HCT116 (cell line): ENCODE measurements around the gene TFDP1. TPM values are rescaled to one million over a fixed set of nuclear protein-coding genes. Genes with fewer than 3 reads are reported as not detected.

Source experiments
- ATAC-seq: fragments of 200-7000 bp; cut with Tn5 transposase; 2 replicates; pipeline ENCODE4 v1.9.1; 2020; ENCODE audit warnings: mild to moderate bottlenecking, moderate library complexity
- BruUV-seq: library from RNA; stranded (reverse); fragments of 400-500 nt; replicated peaks from 2 replicates; lab custom pipeline; 2021; lab: Mats Ljungman, UMichigan
- CTCF ChIA-PET: fragments of 300-600 bp; sonication (Branson Sonifier 250); formaldehyde crosslinking; loops from one replicate; lab custom pipeline; 2021; ENCODE audit warnings: antibody characterized with exemption; lab: Charles Lee
- POLR2A ChIA-PET: fragments of 300-600, 350-600 bp; sonication (Branson Sonifier 250); formaldehyde crosslinking; loops from one replicate; lab custom pipeline; 2021; ENCODE audit warnings: antibody characterized with exemption; lab: Charles Lee
- RAD21 ChIA-PET, 2 experiments: fragments of 300-600 bp; sonication (Branson Sonifier 250); formaldehyde crosslinking; loops; one replicate each; lab custom pipeline; 2023; ENCODE audit warnings: low total read pairs in 2 of 2; ENCODE audit not compliant: uncharacterized antibody in 2 of 2, unreplicated experiment in 2 of 2, low non-redundant PET in 1 of 2; lab: Charles Lee
- DNase-seq: peaks from one replicate; pipeline ENCODE4 v3.0.0-alpha.2; 2010; ENCODE audit warnings: low read depth, low spot score
- H2AFZ ChIP-seq: fragments of 200-600 bp; shearing (Covaris generic), sonication (generic); 2 replicates; pipeline ENCODE4 v1.6.1; 2017; ENCODE audit warnings: low read depth, mixed run types, mixed read lengths, antibody characterized with exemption, low read length; ENCODE audit not compliant: poor library complexity, severe bottlenecking
- H3K27ac ChIP-seq: 2 replicates; pipeline ENCODE4 v1.5.1; 2012; ENCODE audit warnings: low read depth, low read length
- H3K27me3 ChIP-seq: fragments of 200-600 bp; sonication (generic); 2 replicates; pipeline ENCODE4 v1.6.1; 2016; ENCODE audit warnings: mixed run types, low read length, mixed read lengths; ENCODE audit not compliant: insufficient read depth
- H3K36me3 ChIP-seq, 2 experiments: fragments of 200-500 bp in 1 of 2; fragments of 200-600 bp in 1 of 2; sonication (Bioruptor generic) in 1 of 2; sonication (generic) in 1 of 2; 2 replicates each; pipeline versions ENCODE4 v1.5.1 to v1.6.1; 2014 to 2016; ENCODE audit warnings: low read length in 2 of 2, inconsistent platforms in 1 of 2, mixed read lengths in 1 of 2, mixed run types in 1 of 2; ENCODE audit not compliant: insufficient read depth in 2 of 2, control insufficient read depth in 1 of 2
- H3K4me1 ChIP-seq, 2 experiments: fragments of 200-600 bp in 1 of 2; sonication (generic) in 1 of 2; 2 replicates each; pipeline versions ENCODE4 v1.5.1 to v1.6.1; 2012 to 2017; ENCODE audit warnings: low read length in 2 of 2, inconsistent platforms in 1 of 2, mild to moderate bottlenecking in 1 of 2, mixed read lengths in 1 of 2, mixed run types in 1 of 2, moderate library complexity in 1 of 2; ENCODE audit not compliant: insufficient read depth in 2 of 2, control insufficient read depth in 1 of 2
- H3K4me2 ChIP-seq: fragments of 200-600 bp; sonication (generic); 2 replicates; pipeline ENCODE4 v1.6.1; 2017; ENCODE audit warnings: mixed run types, low read length, mixed read lengths
- H3K4me3 ChIP-seq, 2 experiments: fragments of 200-600 bp in 1 of 2; sonication (generic) in 1 of 2; replicated peaks in 1 of 2; 2 replicates each; pipeline ENCODE4 v1.5.1; 2011 to 2016; ENCODE audit warnings: low read length in 2 of 2, control low read depth in 1 of 2, low read depth in 1 of 2, mild to moderate bottlenecking in 1 of 2, mixed read lengths in 1 of 2, mixed run types in 1 of 2
- H3K79me2 ChIP-seq: fragments of 200-600 bp; sonication (generic); 2 replicates; pipeline ENCODE4 v1.6.1; 2017; ENCODE audit warnings: mild to moderate bottlenecking, mixed run types, low read length, moderate library complexity, mixed read lengths; ENCODE audit not compliant: insufficient read depth
- H3K9ac ChIP-seq: fragments of 200-600 bp; sonication (generic); 2 replicates; pipeline ENCODE4 v1.6.1; 2016; ENCODE audit warnings: low read length, mixed read lengths
- H3K9me2 ChIP-seq: fragments of 200-600 bp; sonication (generic), shearing (Covaris generic); 2 replicates; pipeline ENCODE4 v1.6.1; 2017; ENCODE audit warnings: mixed run types, mild to moderate bottlenecking, moderate library complexity; ENCODE audit not compliant: insufficient read depth
- H3K9me3 ChIP-seq, 2 experiments: fragments of 200-500 bp in 1 of 2; fragments of 200-600 bp in 1 of 2; sonication (Bioruptor generic) in 1 of 2; sonication (generic) in 1 of 2; 2 replicates each; pipeline ENCODE4 v1.6.1; 2014 to 2017; ENCODE audit warnings: low read length in 2 of 2, mixed read lengths in 2 of 2, inconsistent platforms in 1 of 2, low read depth in 1 of 2, mild to moderate bottlenecking in 1 of 2, mixed run types in 1 of 2, moderate library complexity in 1 of 2; ENCODE audit not compliant: control insufficient read depth in 1 of 2, insufficient read depth in 1 of 2
- H4K20me1 ChIP-seq: fragments of 200-600 bp; sonication (generic), shearing (Covaris generic); 2 replicates; pipeline ENCODE4 v1.6.1; 2017; ENCODE audit warnings: mixed run types, mild to moderate bottlenecking, moderate library complexity; ENCODE audit not compliant: insufficient read depth
- CBX3 ChIP-seq: IDR thresholded peaks from 2 replicates; pipeline ENCODE4 v1.6.1; 2012; ENCODE audit warnings: low read depth
- CEBPB ChIP-seq: IDR thresholded peaks from 2 replicates; pipeline ENCODE4 v1.6.1; 2012; ENCODE audit warnings: low read depth
- ELF1 ChIP-seq: IDR thresholded peaks from 2 replicates; pipeline ENCODE4 v1.6.1; 2012; ENCODE audit warnings: low read depth, borderline replicate concordance
- EZH2 ChIP-seq: fragments of 200-600 bp; sonication (generic); IDR thresholded peaks from 2 replicates; pipeline ENCODE4 v1.6.1; 2017; ENCODE audit warnings: antibody characterized with exemption, mixed run types
- EZH2phosphoT487 ChIP-seq: fragments of 200-600 bp; IDR thresholded peaks from 2 replicates; pipeline ENCODE4 v1.6.1; 2018; ENCODE audit warnings: antibody characterized with exemption, borderline replicate concordance
- SIN3A ChIP-seq: IDR thresholded peaks from 2 replicates; pipeline ENCODE4 v1.6.1; 2012; ENCODE audit warnings: low read depth
- SP1 ChIP-seq: IDR thresholded peaks from 2 replicates; pipeline ENCODE4 v1.6.1; 2012; ENCODE audit warnings: low read depth
- SRF ChIP-seq: IDR thresholded peaks from 2 replicates; pipeline ENCODE4 v1.6.1; 2012; ENCODE audit warnings: low read depth
- ZFX ChIP-seq: fragments of 450-650 bp; IDR thresholded peaks from 2 replicates; pipeline ENCODE4 v1.6.1; 2017
- intact Hi-C: fragments of 100-400 bp; cut with micrococcal nuclease; formaldehyde crosslinking; loops from 2 replicates; pipeline ENCODE4 v1.10.0; 2022
- total RNA-seq: library from RNA; stranded (reverse); gene quantifications from one replicate; pipeline ENCODE4 v1.2.1, GENCODE V29; 2021; ENCODE audit not compliant: unreplicated experiment
- TF ChIP-seq, protein P1 (sequence below): IDR thresholded peaks from 2 replicates; pipeline ENCODE4 v1.6.1; 2012; ENCODE audit warnings: low read depth

The TFDP1 gene
- total RNA-seq, 1 experiment from 2014 or later = 169 TPM

- H3K9me3 ChIP-seq = no peaks in the 10 kb centered on the region
- H3K4me3 ChIP-seq = no peak overlapping the region
- H3K4me2 ChIP-seq = no peak overlapping the region
- H4K20me1 ChIP-seq = no peaks in the 10 kb centered on the region
- no peak overlapping the region for H3K27ac ChIP-seq
- no TSS peak for BruUV-seq
- no peak overlapping the region for H2AFZ ChIP-seq
- H3K79me2 ChIP-seq = peaks cover 50% of the 10 kb centered on the region
- H3K27me3 ChIP-seq = no peaks in the 10 kb centered on the region
- POLR2A ChIA-PET = no interaction called here
- no peaks in the 10 kb centered on the region for H3K4me1 ChIP-seq
- DNase-seq (no peak), ATAC-seq (no peak)
- H3K9me2 ChIP-seq = no peaks in the 10 kb centered on the region
- RAD21 ChIA-PET = no interaction called here
- no peak for TF ChIP-seq ELF1
- no peak for TF ChIP-seq EZH2
- TF ChIP-seq SIN3A = no peak
- no peak for TF ChIP-seq SP1
- TF ChIP-seq, protein P1, sequence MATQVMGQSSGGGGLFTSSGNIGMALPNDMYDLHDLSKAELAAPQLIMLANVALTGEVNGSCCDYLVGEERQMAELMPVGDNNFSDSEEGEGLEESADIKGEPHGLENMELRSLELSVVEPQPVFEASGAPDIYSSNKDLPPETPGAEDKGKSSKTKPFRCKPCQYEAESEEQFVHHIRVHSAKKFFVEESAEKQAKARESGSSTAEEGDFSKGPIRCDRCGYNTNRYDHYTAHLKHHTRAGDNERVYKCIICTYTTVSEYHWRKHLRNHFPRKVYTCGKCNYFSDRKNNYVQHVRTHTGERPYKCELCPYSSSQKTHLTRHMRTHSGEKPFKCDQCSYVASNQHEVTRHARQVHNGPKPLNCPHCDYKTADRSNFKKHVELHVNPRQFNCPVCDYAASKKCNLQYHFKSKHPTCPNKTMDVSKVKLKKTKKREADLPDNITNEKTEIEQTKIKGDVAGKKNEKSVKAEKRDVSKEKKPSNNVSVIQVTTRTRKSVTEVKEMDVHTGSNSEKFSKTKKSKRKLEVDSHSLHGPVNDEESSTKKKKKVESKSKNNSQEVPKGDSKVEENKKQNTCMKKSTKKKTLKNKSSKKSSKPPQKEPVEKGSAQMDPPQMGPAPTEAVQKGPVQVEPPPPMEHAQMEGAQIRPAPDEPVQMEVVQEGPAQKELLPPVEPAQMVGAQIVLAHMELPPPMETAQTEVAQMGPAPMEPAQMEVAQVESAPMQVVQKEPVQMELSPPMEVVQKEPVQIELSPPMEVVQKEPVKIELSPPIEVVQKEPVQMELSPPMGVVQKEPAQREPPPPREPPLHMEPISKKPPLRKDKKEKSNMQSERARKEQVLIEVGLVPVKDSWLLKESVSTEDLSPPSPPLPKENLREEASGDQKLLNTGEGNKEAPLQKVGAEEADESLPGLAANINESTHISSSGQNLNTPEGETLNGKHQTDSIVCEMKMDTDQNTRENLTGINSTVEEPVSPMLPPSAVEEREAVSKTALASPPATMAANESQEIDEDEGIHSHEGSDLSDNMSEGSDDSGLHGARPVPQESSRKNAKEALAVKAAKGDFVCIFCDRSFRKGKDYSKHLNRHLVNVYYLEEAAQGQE = no peak
- no peak for TF ChIP-seq CBX3
- no peak for TF ChIP-seq ZFX
- no peak for TF ChIP-seq EZH2phosphoT487
- TF ChIP-seq CEBPB = no peak
- no peak for TF ChIP-seq SRF
- H3K9ac ChIP-seq = no peak overlapping the region
- intact Hi-C loops = no loop called here
- CTCF ChIA-PET = no interaction called here
- H3K36me3 ChIP-seq = peaks cover 34 to 85% of the 10 kb centered on the region in 2 experiments
Measured at GRCh38 chr13:113633485-113633873, 48.9 kb downstream of the TFDP1 start.
